ENCODE measurements around the gene PACRG.

PACRG gene

DNA sequence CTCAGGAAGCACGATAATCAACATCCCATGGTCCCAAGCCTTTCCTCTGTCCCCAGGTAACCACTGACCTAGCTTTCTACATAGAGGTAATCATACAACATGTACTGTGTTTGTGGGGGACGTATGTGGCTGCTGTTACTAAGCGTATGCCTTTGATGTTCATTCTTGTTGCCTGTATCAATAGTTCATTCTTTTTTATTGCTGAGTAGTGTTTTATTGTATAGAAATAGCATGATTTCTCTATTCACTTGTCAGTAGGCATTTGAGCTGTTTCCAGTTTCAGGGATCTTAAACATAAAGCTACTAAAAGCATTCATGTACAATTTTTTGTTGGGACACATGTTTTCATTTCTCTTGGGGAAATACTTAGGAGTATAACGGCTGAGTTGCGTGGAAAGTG is 185.4 kb downstream of the PACRG start:
- TF ChIP-seq, protein P1, sequence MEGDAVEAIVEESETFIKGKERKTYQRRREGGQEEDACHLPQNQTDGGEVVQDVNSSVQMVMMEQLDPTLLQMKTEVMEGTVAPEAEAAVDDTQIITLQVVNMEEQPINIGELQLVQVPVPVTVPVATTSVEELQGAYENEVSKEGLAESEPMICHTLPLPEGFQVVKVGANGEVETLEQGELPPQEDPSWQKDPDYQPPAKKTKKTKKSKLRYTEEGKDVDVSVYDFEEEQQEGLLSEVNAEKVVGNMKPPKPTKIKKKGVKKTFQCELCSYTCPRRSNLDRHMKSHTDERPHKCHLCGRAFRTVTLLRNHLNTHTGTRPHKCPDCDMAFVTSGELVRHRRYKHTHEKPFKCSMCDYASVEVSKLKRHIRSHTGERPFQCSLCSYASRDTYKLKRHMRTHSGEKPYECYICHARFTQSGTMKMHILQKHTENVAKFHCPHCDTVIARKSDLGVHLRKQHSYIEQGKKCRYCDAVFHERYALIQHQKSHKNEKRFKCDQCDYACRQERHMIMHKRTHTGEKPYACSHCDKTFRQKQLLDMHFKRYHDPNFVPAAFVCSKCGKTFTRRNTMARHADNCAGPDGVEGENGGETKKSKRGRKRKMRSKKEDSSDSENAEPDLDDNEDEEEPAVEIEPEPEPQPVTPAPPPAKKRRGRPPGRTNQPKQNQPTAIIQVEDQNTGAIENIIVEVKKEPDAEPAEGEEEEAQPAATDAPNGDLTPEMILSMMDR (IDR thresholded peaks at IDR 0.05): no peak

DNA sequence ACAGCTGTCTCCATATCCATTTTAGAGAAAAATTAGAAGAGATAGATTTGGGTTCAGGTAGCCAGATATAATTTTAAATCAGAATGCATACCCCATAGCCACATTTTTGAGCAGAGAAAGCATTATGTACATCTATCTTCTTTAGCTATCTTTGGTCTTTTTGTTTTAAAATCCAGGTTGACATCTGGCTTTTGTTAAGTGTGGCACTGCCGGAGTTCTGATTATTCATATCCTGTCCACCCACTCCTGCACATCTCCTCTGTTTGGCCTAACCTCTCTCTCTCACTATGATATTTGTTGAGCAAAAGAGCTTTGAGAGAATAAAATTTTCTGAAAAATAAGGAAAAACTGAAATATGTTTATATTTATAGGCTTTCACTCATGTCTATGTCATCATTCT is 189.7 kb downstream of the PACRG start:
- TF ChIP-seq, protein P1 (IDR thresholded peaks at IDR 0.05): no peak

DNA sequence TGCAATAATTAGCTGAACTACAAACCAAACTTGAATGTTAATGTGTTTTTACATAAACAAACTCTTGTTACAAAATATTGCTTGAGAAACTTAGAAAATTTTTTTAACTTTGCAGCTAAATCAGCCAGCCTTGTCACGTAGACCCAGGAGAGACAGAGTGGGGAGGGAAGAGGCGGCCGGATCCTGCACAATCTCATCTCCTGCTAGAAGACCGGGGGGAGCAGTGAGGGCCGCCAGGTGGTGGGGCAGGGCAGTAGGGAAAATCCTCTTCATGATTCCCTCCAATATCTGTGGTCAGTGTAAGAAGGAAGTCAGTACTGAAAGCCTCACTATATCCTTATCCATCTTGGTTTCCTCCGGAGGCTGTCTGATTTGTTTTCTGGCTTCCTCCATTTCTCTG is 193.3 kb downstream of the PACRG start:
- TF ChIP-seq, protein P1 (IDR thresholded peaks at IDR 0.05): no peak

DNA sequence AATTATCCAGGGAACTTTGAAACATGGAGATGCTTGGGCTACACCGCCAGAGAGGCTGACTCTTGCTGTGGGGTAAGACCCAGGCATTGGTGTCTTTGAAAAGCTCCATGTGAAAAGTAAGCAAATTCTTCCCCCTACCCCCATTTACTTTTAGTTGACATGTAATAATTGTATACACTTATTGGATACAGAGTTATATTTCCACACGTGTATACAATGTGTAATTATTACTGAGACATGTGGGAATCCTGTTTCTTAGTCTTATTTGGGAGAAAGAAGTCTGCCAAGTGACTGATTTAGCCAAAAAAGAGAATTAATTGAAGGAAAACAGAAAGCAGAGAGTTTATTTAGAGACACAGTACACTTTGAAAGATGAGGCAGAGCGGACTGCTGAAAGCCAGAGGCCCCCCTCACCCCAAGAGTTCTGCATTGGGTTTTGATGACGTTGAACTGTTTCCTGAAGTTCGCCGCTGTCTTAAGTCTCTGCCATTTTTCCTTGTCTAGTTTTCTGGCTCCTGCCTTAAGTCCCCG is 193.8 kb downstream of the PACRG start:
- TF ChIP-seq, protein P1 (IDR thresholded peaks at IDR 0.05): no peak

DNA sequence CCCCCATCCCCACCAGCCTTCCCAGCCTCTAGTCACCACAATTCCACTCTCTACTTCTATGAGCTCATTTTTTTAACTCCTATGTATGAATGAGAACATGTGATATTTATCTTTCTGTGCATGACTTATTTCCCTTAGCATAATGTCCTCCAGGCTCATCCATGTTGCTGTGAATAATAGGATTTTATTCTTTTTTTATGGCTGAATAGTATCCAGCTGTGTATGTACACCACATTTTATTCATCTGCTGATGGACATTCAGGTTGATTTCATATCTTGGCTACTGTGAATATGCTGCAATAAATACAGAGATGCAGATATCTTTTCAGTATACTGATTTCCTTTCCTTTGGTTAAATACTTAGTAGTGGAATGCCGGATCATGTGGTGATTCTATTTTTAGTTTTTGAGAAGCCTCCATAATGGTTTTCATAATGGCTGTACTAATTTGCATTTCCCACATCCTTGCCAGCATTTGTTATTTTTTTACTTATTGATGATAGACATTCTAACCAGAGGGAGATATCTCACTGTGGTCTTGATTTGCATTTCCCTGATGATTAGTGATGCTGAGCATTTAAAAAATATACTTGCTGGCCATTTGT is 194.9 kb downstream of the PACRG start:
- TF ChIP-seq, protein P1 (IDR thresholded peaks at IDR 0.05): no peak

DNA sequence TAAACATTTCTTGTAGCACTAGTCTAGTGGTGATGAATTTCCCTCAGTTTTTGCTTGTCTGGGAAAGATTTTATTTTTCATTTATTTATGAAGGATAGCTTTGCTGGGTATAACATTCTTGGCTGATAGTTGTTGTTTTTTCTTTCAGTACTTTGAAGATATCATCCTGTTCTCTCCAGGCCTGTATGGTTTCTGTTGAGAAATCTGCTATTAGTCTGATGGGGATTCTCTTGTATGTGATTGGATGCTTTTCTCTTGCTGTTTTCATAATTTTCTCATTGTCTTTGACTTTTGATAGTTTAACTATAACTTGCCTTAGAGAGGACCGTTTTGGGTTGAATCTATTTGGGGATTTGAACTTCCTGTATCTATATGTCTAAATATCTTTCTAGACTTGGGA is 207.1 kb downstream of the PACRG start:
- TF ChIP-seq, protein P1 (IDR thresholded peaks at IDR 0.05): no peak

DNA sequence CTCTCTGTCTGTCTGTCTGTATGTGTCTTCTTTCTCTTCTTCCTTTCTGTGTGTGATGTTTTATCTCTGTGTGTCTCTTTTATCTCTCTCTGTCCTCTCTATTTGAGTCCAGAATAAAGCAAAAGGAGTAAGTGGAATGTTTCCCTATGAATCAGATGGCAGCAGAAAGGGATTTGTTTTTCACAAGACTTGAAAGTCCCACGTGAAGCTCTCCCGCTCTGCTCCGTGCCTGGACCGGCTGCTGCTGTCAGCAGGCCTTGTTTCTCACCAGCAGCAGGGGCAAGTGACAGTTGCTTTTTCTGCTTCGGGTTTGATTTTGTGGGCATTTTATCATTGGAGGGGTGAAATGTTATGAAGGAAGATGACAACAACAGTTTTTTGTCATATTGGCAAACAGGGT is 212.7 kb downstream of the PACRG start:
- TF ChIP-seq, protein P1 (IDR thresholded peaks at IDR 0.05): no peak

DNA sequence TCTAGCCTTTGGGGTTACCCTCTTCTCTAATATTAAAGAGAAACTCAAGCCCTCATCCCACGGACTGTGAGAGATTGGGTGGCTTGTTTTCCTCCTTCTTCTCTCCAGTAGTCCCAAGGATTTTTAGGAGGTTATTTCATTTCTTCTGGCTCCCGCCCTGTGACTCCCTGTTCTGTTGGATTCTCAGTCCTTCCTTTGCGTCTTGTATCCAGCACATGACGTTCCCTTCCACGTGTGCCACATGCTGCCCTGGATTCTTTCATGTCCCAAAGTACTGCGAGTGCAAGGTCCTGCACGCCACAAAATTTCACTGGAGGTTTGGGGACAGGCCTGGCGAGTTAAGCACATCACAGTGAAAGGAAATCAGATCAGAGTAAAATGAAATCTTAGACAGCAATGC is 213.4 kb downstream of the PACRG start:
- TF ChIP-seq, protein P1 (IDR thresholded peaks at IDR 0.05): no peak
